Left hindlimb (tissue), 1 donor: ENCODE measurements around the gene WFDC6.

Source experiments
- DNase-seq: peaks from one replicate; pipeline ENCODE4 v3.0.0-alpha.2; 2018

WFDC6 gene

DNA sequence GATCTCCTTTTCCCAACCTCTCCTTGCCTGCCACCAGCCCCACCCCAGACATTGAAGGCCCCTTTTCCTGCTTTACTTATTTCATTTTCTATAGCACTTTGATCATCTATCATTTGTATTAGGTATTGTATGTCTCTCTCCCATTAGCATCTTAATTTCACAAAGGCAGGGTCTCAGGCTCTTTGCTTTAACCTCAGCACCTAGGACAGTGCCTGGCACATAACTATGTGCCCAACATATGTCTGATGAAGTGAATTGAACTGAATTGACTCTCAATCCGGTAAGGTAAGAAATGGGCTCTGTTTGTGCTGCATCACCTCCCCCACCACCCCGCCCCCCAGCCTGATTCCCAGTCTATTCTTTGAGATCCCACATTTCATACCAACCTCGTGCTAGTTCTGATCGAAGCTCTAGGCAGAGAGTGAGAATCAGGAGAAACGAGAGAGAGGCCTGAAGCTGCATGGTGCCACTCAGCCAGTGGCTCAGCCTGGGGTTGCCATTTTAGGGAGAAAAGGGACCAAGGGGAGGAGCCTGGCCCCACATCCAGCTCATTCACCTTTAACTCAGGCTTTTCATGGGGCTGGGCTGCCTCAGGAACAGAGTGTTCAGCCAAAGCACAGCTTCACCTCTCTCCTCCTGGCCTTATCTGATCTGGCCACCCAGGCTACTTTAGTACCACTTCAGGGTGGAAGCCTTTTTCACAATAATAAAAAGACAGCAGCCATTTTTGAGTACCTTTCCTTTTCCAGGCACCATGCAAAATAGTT is 24.0 kb downstream of the WFDC6 start, which contains the start of gene SPINT3:
Gene SPINT3, minus strand, starts transcription at position 476 of the 767 bp plus-strand sequence. Its CDS starts 14 bp downstream, at position 462.
- no peak for DNase-seq

DNA sequence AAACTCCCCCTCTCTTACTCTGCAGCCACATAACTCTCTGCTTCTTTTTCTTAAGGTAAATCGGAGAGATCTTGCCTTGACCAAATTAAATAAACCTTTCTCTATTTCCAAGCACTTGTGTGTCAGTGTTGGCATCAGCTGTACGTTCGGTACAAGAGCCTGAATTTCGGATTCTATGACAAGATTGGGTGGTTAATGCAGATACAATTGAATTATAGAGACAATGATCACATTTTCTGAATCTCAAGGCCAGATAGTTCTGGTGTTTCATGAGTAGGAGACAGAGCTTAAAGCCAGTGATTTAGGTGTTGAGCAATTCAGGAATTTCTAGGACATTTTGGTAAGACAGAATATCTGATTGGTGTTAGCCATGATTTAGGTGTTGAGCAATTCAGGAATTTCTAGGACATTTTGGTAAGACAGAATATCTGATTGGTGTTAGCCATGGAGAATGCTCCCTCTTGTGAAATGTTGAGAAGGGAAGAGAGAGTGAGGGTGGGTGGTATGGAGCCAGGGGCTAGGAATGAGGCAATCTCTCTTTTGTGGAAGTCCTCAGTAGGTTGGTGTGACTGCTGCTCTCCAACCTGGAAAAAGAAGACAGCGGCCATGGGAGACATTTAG is 28.9 kb downstream of the WFDC6 start:
- DNase-seq = no peak

DNA sequence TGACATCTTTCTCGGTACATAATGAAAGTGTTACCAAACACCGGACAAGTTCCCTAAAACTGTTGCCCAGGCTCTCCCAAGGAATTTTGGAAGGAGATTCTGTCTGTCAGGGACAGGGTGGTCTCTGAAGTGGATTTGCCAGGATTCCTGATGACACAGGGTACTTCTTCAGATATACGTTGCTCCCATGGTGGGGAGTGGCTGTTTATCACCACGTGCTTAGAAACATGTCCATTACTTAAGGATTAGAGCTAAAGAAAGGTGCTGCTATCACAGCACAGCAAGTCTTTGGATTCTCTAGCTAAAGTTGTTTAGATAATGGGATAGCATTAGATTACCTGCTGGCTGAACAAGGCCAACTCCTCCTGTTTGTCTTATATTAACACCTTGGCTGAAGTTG is 30.2 kb downstream of the WFDC6 start:
- DNase-seq = no peak

DNA sequence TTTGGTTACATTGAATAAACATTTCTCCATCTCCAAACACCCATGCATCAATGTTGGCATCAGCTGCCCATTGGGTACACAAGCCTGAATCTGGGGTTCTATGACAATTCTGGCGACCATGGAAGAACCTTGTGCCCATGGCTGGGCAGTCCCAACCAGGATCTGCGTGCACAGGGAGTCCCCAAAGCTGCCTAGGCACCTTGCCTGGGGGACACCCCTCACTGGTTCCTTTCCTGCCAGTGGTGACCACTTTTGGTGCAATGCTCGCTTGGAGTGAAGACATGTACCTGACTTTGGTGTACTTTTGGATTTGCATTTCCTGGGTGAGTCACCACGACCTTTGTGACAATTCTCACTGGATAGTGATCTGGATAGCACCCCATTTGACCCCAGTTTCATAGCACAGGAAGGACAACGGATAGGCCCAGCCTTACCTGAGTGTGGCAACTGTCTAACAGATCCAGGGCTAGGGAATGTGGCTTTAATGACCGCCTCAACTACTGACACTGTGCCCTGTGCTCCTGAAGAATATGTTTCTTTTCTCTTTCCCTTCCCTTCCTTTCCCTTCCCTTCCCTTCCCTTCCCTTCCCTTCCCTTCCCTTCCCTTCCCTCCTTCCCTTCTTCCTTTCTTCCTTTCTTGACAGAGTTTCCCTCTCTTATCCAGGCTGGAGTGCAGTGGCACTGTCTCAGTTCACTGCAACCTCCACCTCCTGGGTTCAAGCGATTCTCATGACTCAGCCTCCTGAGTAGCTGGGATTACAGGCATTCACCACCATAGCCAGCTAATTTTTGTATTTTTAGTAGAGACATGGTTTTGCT is 31.0 kb downstream of the WFDC6 start:
- DNase-seq = no peak

DNA sequence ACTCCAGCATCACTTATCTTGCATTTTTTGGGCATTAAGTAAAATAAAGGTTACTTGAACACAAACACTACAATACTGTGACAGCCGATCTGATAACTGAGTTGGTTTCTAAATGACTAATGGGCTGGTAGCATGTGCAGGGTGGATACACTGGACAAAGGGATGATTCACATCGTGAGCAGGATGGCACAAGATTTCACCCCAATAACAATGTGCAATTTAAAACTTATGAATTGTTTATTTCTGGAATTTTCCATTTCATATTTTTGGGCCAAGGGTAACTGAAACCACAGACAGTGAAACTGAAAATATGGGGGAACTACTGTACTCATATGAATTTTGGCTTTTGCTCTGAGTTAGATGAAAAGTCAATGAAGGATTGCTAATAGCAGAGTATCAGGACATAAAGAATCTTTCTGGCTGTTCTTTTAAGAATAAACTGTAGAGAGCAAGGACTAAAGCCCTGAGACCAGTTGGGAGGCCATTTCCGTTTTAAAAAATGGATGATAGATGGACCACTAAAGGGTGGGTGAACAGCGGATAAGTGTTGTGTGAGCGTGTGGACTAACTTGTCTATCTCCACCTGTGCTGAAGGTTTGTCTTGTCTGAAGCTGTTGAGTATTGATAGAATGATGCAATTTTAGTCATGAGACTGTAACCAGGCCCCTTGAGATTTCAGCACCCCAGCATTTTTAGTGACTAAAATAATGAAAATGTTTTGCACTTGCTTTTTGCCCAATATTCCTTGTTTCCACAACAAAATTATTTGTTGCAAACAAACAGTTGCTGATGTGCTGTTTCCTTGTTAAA is 32.1 kb downstream of the WFDC6 start:
- no peak for DNase-seq

DNA sequence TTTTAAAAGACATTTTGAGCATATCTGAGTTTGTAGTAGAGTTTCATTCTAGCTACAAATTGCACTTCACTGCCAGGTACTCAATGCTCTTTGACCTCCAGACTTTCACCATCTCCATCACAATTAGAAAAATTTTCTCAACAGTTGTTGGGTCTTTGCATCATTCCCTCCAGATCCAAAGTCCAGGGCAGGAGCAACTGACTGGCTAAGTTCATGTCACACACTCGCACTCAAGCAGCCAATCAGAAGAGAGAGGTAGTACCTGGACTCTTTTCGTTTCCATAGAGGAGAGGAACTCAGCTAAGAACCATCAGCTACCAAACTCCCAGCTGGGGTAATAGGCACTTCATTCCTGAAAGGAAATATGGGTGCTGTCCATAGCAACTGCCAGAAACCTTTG is 32.9 kb downstream of the WFDC6 start:
- DNase-seq = no peak

DNA sequence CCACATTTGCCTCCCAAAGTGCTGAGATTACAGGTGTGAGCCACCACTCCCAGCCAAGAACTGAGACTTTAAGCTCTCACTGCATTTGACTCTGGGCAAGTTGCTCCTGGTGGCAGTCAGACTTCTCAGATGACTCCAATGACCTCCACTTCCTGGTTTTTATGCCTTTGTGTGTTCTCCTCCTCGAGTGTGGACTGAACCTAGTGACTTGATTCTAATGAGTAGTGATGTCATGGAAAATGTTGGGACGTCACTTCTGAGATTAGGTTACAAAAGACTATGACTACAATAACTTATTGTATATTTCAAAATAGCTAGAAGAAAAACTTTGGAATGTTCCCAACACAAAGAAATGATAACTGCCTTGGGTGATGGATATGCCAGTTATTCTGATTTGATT is 35.9 kb downstream of the WFDC6 start:
- DNase-seq = no peak

DNA sequence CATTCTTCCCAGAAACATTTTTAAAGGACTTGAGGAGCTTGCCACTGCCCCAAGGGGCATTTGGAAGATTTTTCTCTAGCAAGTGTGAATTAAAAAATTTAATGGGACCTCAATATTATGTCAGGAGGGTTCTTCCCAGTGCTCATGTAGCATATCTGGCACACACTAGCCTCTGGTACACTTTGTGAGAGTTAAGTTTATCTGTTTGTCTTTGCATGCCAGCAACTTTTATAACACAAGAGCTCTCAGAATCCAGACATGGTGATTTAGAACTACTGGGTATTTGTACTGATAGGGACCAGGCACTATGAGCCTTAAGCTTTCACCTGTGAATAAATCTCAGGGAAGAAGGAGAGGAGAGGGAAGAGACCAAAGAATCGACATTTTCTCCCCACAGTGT is 36.7 kb downstream of the WFDC6 start:
- no peak for DNase-seq

DNA sequence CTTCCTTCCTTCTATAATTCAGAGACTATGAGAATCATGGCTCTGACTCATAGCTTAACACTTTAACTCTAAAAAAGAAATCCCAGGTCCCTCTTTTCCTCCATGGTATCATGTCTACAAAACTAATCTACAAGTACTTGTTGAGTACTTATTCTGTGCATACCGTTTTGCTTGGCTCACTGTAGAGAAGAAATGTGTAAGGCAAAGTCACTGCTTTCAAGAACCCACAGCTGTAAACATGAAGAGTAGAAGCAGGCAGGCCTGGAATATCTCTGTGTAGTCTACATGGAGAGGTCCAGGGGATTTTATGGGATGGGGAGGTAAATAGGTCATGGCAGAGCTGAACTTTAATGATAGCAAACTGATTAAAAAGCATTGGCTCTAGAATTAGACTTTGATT is 37.7 kb downstream of the WFDC6 start:
- DNase-seq = no peak

DNA sequence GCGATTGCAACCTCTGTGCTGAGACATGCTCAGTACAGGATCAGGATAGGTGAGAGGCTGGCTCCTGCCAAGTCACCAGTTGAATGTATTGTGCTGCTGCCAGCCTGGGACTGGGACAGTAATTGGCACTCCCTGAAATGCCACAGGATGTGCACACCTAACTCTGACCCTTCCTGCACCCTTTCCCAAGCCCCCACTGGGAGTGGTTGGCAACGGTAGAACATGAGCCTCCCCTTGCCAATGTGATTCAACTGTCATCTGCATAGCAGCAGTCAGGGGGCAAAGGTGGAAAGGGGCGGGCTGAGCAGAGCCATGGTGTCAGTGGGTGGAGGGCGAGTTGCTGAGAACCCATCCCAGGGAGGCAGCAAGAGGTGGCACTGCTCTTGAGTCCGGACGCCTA is 39.3 kb downstream of the WFDC6 start:
- DNase-seq = no peak

DNA sequence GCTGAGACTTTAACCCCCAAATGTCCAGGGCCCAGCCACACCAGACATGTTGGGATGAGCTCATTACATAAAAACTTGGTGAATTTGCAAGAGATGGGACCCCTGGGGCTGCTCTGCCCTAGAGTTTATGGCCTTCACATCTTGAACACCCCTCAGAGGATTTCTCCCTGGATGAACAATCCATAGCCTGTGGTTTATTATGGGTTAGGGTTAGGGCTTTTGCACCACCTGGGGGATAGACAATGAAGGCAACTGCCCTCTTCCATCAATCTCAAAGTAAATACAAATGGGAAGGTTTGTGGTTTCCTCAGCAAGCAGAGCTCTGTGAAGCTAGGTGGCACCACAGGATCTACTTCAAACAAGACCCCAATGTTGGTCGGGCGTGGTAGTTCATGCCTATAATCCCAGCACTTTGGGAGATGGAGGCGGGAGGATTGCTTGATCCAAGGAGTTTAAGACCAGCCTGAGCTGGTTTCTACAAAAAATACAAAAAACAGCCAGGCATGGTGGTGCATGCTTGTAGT is 41.2 kb downstream of the WFDC6 start:
- no peak for DNase-seq

DNA sequence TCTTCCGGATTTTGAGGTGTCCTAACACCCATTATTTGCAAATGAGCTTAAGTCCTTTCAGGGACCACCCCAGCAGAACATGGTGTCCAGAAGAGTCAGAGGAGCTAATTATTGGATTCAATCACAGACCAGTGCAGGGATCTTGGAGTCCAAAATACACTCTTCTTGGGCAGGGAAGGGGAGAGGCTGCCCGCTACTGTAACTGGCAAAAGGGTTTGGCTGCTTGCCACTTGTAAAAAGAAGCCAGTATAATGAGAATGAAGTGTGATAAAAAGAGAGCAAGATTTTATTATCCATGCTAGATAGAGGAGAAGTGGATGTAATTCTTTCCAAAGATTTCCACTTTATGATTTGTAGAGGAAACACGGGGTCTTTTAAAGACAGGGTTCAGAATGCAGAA is 43.1 kb downstream of the WFDC6 start:
- no peak for DNase-seq

DNA sequence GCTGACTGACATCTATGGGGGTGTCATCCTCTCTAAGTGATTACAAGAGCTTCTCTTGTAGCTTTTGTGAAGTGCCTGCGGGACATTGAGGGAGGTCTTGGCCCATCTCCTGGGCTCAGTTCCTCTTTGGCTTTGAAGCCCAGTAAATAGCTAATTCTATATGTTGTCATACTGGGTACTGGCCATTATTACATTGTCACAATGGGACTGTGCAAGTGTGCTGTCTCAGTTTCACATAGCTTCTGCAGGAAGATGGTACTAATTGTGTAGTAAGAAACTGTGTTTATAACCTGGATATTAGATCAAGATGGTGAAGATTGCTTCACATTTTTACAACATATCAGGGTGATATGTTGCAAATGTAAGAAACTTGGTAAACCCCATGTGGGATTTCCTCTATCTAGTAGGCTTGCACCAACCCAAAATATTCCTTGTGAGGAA is 43.8 kb downstream of the WFDC6 start:
- DNase-seq = no peak

DNA sequence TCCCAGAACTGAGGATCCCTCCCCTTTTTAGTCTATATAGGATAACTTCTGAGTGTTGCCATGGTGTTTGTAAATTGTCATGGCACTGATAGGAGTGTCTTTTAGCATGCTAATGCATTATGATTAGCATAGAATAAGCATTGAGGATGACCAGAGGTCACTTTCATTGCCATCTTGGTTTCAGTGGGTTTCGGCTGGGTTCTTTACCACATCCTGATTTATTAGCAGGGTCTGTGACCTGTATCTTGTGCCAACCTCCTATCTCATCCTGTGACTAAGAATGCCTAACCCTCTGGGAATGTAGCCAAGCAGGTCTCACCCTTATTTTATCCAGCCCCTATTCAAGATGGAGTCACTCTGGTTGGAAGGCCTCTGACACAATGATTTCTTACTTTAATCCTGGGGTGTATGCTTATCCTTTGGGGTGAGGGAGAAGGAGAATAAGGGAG is 50.2 kb downstream of the WFDC6 start:
- no peak for DNase-seq

DNA sequence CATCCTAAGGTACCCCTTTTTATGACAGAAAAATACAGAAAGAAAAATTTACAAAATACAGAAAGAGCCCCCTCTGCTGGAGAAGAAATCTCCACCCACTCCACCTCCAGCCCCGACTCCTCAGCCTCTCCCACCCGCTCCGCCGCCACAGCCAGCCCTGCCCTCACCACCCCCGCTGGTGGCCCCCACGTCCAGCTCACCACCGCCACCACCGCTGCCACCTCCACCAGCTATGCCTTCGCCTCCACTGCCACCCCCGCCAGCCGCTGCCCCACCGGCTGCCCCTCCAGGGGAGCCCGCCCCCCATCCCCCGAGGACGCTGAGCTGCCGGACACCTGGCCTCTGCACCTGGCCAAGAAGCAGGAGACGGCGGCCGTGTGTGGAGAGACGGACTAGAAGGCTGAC is 52.0 kb downstream of the WFDC6 start:
- no peak for DNase-seq

DNA sequence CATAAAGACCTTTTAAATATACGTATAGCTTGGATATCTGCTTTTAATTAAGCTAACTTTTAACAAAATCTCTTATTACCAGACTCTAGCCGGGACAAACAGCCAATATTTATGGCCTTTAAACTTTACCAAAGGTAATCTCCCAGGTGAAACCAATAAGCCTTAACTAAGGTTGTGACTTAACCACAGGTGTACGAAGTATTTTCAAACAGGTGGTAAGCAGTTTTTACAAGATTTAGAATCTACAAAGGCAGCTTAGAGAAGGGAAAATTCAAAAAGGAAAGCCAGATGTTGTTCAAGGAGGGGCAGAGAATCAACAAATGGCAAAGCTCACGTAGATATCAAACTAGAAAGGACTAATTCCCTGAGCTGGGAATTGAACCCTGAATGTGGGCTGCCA is 53.9 kb downstream of the WFDC6 start:
- no peak for DNase-seq

DNA sequence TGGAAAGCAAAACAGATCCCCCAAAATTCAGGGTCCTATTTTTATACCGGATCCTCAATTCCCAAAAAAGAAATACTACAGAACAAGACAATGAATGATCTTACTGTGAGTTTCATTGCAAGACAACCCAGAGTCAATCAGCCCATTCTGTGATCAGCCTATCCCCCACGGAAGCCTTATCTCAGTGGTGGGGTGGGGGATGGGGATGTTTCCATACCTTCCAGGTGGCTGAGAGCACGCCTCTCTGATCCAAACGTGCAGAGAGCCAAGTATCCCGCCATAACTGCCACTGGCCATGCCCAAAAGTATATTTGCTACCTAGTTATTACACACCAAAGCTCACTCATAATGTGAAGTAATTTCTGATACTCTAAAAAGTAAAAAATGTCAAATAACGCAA is 54.6 kb downstream of the WFDC6 start:
- DNase-seq = no peak
